GM23338 (cell line): ENCODE data around the gene LSM14A. TPM values are rescaled to one million over a fixed set of nuclear protein-coding genes. Genes with fewer than 3 reads are reported as not detected.
A peak's percentile ranks its signal among the peaks of the same experiment; 100 is the strongest.

Source experiments
- ATAC-seq: fragments of 200-7000 bp; cut with Tn5 transposase; 3 replicates; pipeline ENCODE4 v1.9.1; 2020
- DNase-seq: peaks from one replicate; pipeline ENCODE4 v3.0.0-alpha.2; 2015; ENCODE audit warnings: low spot score
- H2AFZ ChIP-seq: fragments of 200-600 bp; sonication (generic); 2 replicates; pipeline ENCODE4 v1.8.0; 2016; ENCODE audit warnings: antibody characterized with exemption, mild to moderate bottlenecking, moderate library complexity
- H3F3A ChIP-seq: fragments of 200-600 bp; sonication (generic); replicated peaks from 2 replicates; pipeline ENCODE4 v1.8.0; 2017; ENCODE audit warnings: antibody characterized with exemption, mixed run types, low read depth
- H3K27ac ChIP-seq: fragments of 200-600 bp; sonication (generic); 2 replicates; pipeline ENCODE4 v1.6.1; 2016; ENCODE audit warnings: low read depth
- H3K27me3 ChIP-seq: fragments of 200-600 bp; sonication (generic); 2 replicates; pipeline ENCODE4 v1.8.0; 2016; ENCODE audit warnings: mild to moderate bottlenecking, mixed run types, moderate library complexity; ENCODE audit not compliant: insufficient read depth
- H3K36me3 ChIP-seq: fragments of 200-600 bp; sonication (generic); 2 replicates; pipeline ENCODE4 v1.8.0; 2016; ENCODE audit warnings: mild to moderate bottlenecking; ENCODE audit not compliant: insufficient read depth
- H3K4me1 ChIP-seq: fragments of 200-600 bp; sonication (generic); 2 replicates; pipeline ENCODE4 v1.8.0; 2016; ENCODE audit warnings: mild to moderate bottlenecking, moderate library complexity; ENCODE audit not compliant: insufficient read depth
- H3K4me2 ChIP-seq: fragments of 200-600 bp; sonication (generic); 2 replicates; pipeline ENCODE4 v1.7.1; 2017; ENCODE audit warnings: mixed run types
- H3K4me3 ChIP-seq: fragments of 200-600 bp; sonication (generic); 2 replicates; pipeline ENCODE4 v1.6.1; 2016; ENCODE audit warnings: mixed run types
- H3K79me2 ChIP-seq: fragments of 200-600 bp; sonication (generic); replicated peaks from 2 replicates; pipeline ENCODE4 v1.8.0; 2017; ENCODE audit warnings: mild to moderate bottlenecking; ENCODE audit not compliant: insufficient read depth
- H3K9me2 ChIP-seq: fragments of 200-600 bp; sonication (generic); 2 replicates; pipeline ENCODE4 v1.8.0; 2017; ENCODE audit not compliant: insufficient read depth
- H4K20me1 ChIP-seq: fragments of 200-600 bp; sonication (generic); replicated peaks from 2 replicates; pipeline ENCODE4 v1.8.0; 2017; ENCODE audit warnings: mild to moderate bottlenecking; ENCODE audit not compliant: insufficient read depth
- H3K27ac Mint-ChIP-seq: 2 replicates; pipeline ENCODE4 v1.8.0; 2020; ENCODE audit warnings: inconsistent platforms, mild to moderate bottlenecking, moderate library complexity, mixed read lengths
- H3K27me3 Mint-ChIP-seq: 3 replicates; pipeline ENCODE4 v1.8.0; 2022; ENCODE audit warnings: low read depth, mild to moderate bottlenecking, moderate library complexity, mixed read lengths, inconsistent platforms; ENCODE audit not compliant: insufficient read depth, poor library complexity
- H3K36me3 Mint-ChIP-seq: 3 replicates; pipeline ENCODE4 v1.8.0; 2021; ENCODE audit warnings: low read depth, mild to moderate bottlenecking, inconsistent platforms, moderate library complexity, mixed read lengths
- H3K4me1 Mint-ChIP-seq: 3 replicates; pipeline ENCODE4 v1.8.0; 2020; ENCODE audit warnings: mild to moderate bottlenecking, inconsistent platforms, mixed read lengths
- H3K4me3 Mint-ChIP-seq: 3 replicates; pipeline ENCODE4 v1.8.0; 2021; ENCODE audit warnings: moderate library complexity, mild to moderate bottlenecking, inconsistent platforms, mixed read lengths
- H3K9me3 Mint-ChIP-seq: 3 replicates; pipeline ENCODE4 v1.8.0; 2020; ENCODE audit warnings: moderate library complexity, mild to moderate bottlenecking, inconsistent platforms, mixed read lengths
- CREB1 ChIP-seq: fragments of 250-450 bp; sonication (Bioruptor Pico); IDR thresholded peaks from 2 replicates; pipeline ENCODE4 v1.5.0; 2020; ENCODE audit warnings: low read depth, mild to moderate bottlenecking, moderate library complexity
- EZH2 ChIP-seq: fragments of 200-600 bp; sonication (generic); IDR thresholded peaks from one replicate; pipeline ENCODE4 v1.8.0; 2017; ENCODE audit warnings: antibody characterized with exemption, mild to moderate bottlenecking, low read depth; ENCODE audit not compliant: unreplicated experiment
- EZH2phosphoT487 ChIP-seq: fragments of 200-600 bp; sonication (generic); IDR thresholded peaks from one replicate; pipeline ENCODE4 v1.8.1; 2018; ENCODE audit warnings: antibody characterized with exemption; ENCODE audit not compliant: unreplicated experiment
- JUNB ChIP-seq: IDR thresholded peaks from one replicate; pipeline ENCODE4 v1.6.1; 2016; ENCODE audit warnings: antibody characterized with exemption; ENCODE audit not compliant: unreplicated experiment
- NANOG ChIP-seq: IDR thresholded peaks from 2 replicates; pipeline ENCODE4 v1.6.1; 2016; ENCODE audit warnings: antibody characterized with exemption, borderline replicate concordance
- POLR2AphosphoS5 ChIP-seq: IDR thresholded peaks from 2 replicates; pipeline ENCODE4 v1.6.1; 2016; ENCODE audit warnings: antibody characterized with exemption, low read depth
- REST ChIP-seq: IDR thresholded peaks from one replicate; pipeline ENCODE4 v1.6.1; 2018; ENCODE audit warnings: antibody characterized with exemption; ENCODE audit not compliant: unreplicated experiment
- STAT1 ChIP-seq: IDR thresholded peaks from one replicate; pipeline ENCODE4 v1.6.1; 2016; ENCODE audit warnings: antibody characterized with exemption; ENCODE audit not compliant: unreplicated experiment
- ZNF114 ChIP-seq: fragments of 250-450 bp; sonication (Bioruptor Pico); IDR thresholded peaks from 2 replicates; pipeline ENCODE4 v1.5.0; 2020; ENCODE audit warnings: mild to moderate bottlenecking, moderate library complexity
- ZNF331 ChIP-seq: fragments of 250-450 bp; sonication (Bioruptor Pico); IDR thresholded peaks from 2 replicates; pipeline ENCODE4 v1.5.0; 2020; ENCODE audit warnings: low read depth, mild to moderate bottlenecking, moderate library complexity
- polyA plus RNA-seq: library from polyadenylated mRNA; unstranded; fragments of >200 nt; fragmentation: Nextera tagmentation; extraction: Ambion mirVana; gene quantifications from 2 replicates; pipeline ENCODE4 v1.2.1, GENCODE V29; 2016
- total RNA-seq: library from RNA; depleted of rRNA; stranded (reverse); fragments of >200 nt; shearing (Covaris generic); gene quantifications from 2 replicates; pipeline ENCODE4 v1.2.3, GENCODE V29; 2014
- TF ChIP-seq, protein P1 (sequence below): fragments of 250-450 bp; sonication (Bioruptor Pico); IDR thresholded peaks from 2 replicates; pipeline ENCODE4 v1.5.0; 2020; ENCODE audit warnings: mild to moderate bottlenecking, moderate library complexity
- TF ChIP-seq, protein P2 (sequence below): IDR thresholded peaks from 2 replicates; pipeline ENCODE4 v1.6.1; 2016; ENCODE audit warnings: antibody characterized with exemption
- TF ChIP-seq, protein P3 (sequence below), 2 experiments: fragments of 200-600 bp in 1 of 2; sonication (generic) in 1 of 2; conservative IDR thresholded peaks; 2 replicates each; pipeline versions ENCODE4 v1.5.1 to v1.6.1; 2016 to 2017; ENCODE audit warnings: antibody characterized with exemption in 2 of 2, low read depth in 2 of 2, mild to moderate bottlenecking in 2 of 2, moderate library complexity in 1 of 2

Gene LSM14A
- total and polyA plus RNA-seq, 2 experiments from 2014 or later: 109 to 166 TPM

DNA sequence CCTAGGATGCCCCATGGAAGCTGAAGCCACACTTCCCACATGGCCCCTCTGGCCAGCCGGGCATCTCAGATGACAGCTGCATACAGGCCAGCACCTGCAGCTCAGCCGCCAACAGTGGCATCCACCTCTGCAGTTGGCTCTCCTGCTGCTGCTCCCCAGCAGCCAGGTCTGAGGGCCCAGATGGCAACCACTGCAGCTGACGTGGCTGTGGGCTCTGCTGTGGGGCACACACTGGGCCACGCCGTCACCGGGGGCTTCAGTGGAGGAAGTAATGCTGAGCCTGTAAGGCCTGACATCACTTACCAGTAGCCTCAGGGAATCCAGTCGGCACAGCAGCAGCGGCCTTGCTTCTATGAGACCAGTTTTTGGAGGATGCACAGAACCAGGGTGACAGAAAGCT, 45.3 kb upstream of the LSM14A start:
- H3K27ac ChIP-seq: no peak overlapping the region
- no peaks in the 10 kb centered on the region for H3K36me3 ChIP-seq
- H3F3A ChIP-seq: no peaks in the 10 kb centered on the region
- DNase-seq (no peak), ATAC-seq (peak; percentile 35; the same call in 2 of the 3 replicates)
- no peaks in the 10 kb centered on the region for H3K4me1 ChIP-seq
- no peaks in the 10 kb centered on the region for H3K27me3 ChIP-seq
- H3K9me2 ChIP-seq: no peaks in the 10 kb centered on the region
- no peaks in the 10 kb centered on the region for H3K79me2 ChIP-seq
- no peaks in the 10 kb centered on the region for H4K20me1 ChIP-seq
- no peak overlapping the region for H3K4me2 ChIP-seq
- no peak overlapping the region for H3K4me3 Mint-ChIP-seq
- peak overlapping the region; percentile 63 for H2AFZ ChIP-seq
- TF ChIP-seq REST: no peak
- TF ChIP-seq, protein P1, sequence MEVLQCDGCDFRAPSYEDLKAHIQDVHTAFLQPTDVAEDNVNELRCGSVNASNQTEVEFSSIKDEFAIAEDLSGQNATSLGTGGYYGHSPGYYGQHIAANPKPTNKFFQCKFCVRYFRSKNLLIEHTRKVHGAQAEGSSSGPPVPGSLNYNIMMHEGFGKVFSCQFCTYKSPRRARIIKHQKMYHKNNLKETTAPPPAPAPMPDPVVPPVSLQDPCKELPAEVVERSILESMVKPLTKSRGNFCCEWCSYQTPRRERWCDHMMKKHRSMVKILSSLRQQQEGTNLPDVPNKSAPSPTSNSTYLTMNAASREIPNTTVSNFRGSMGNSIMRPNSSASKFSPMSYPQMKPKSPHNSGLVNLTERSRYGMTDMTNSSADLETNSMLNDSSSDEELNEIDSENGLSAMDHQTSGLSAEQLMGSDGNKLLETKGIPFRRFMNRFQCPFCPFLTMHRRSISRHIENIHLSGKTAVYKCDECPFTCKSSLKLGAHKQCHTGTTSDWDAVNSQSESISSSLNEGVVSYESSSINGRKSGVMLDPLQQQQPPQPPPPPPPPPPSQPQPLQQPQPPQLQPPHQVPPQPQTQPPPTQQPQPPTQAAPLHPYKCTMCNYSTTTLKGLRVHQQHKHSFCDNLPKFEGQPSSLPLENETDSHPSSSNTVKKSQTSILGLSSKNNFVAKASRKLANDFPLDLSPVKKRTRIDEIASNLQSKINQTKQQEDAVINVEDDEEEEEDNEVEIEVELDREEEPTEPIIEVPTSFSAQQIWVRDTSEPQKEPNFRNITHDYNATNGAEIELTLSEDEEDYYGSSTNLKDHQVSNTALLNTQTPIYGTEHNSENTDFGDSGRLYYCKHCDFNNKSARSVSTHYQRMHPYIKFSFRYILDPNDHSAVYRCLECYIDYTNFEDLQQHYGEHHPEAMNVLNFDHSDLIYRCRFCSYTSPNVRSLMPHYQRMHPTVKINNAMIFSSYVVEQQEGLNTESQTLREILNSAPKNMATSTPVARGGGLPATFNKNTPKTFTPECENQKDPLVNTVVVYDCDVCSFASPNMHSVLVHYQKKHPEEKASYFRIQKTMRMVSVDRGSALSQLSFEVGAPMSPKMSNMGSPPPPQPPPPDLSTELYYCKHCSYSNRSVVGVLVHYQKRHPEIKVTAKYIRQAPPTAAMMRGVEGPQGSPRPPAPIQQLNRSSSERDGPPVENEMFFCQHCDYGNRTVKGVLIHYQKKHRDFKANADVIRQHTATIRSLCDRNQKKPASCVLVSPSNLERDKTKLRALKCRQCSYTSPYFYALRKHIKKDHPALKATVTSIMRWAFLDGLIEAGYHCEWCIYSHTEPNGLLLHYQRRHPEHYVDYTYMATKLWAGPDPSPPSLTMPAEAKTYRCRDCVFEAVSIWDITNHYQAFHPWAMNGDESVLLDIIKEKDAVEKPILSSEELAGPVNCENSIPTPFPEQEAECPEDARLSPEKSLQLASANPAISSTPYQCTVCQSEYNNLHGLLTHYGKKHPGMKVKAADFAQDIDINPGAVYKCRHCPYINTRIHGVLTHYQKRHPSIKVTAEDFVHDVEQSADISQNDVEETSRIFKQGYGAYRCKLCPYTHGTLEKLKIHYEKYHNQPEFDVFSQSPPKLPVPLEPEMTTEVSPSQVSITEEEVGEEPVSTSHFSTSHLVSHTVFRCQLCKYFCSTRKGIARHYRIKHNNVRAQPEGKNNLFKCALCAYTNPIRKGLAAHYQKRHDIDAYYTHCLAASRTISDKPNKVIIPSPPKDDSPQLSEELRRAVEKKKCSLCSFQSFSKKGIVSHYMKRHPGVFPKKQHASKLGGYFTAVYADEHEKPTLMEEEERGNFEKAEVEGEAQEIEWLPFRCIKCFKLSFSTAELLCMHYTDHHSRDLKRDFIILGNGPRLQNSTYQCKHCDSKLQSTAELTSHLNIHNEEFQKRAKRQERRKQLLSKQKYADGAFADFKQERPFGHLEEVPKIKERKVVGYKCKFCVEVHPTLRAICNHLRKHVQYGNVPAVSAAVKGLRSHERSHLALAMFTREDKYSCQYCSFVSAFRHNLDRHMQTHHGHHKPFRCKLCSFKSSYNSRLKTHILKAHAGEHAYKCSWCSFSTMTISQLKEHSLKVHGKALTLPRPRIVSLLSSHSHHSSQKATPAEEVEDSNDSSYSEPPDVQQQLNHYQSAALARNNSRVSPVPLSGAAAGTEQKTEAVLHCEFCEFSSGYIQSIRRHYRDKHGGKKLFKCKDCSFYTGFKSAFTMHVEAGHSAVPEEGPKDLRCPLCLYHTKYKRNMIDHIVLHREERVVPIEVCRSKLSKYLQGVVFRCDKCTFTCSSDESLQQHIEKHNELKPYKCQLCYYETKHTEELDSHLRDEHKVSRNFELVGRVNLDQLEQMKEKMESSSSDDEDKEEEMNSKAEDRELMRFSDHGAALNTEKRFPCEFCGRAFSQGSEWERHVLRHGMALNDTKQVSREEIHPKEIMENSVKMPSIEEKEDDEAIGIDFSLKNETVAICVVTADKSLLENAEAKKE (CRISPR knock-in tag): no peak
- TF ChIP-seq, protein P2, sequence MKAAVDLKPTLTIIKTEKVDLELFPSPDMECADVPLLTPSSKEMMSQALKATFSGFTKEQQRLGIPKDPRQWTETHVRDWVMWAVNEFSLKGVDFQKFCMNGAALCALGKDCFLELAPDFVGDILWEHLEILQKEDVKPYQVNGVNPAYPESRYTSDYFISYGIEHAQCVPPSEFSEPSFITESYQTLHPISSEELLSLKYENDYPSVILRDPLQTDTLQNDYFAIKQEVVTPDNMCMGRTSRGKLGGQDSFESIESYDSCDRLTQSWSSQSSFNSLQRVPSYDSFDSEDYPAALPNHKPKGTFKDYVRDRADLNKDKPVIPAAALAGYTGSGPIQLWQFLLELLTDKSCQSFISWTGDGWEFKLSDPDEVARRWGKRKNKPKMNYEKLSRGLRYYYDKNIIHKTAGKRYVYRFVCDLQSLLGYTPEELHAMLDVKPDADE: no peak
- no peak for TF ChIP-seq EZH2
- TF ChIP-seq, protein P3, sequence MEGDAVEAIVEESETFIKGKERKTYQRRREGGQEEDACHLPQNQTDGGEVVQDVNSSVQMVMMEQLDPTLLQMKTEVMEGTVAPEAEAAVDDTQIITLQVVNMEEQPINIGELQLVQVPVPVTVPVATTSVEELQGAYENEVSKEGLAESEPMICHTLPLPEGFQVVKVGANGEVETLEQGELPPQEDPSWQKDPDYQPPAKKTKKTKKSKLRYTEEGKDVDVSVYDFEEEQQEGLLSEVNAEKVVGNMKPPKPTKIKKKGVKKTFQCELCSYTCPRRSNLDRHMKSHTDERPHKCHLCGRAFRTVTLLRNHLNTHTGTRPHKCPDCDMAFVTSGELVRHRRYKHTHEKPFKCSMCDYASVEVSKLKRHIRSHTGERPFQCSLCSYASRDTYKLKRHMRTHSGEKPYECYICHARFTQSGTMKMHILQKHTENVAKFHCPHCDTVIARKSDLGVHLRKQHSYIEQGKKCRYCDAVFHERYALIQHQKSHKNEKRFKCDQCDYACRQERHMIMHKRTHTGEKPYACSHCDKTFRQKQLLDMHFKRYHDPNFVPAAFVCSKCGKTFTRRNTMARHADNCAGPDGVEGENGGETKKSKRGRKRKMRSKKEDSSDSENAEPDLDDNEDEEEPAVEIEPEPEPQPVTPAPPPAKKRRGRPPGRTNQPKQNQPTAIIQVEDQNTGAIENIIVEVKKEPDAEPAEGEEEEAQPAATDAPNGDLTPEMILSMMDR (conservative IDR thresholded peaks at IDR 0.05; ENCODE audit: low read depth in 2 of 2): no peak
- TF ChIP-seq NANOG: no peak
- TF ChIP-seq STAT1: no peak
- no peak for TF ChIP-seq ZNF114
- no peak for TF ChIP-seq EZH2phosphoT487
- TF ChIP-seq JUNB: no peak
- no peak for TF ChIP-seq ZNF331
- no peak for TF ChIP-seq POLR2AphosphoS5
- no peak for TF ChIP-seq CREB1 (CRISPR knock-in tag)
- peaks cover 8% of the 10 kb centered on the region for H3K27me3 Mint-ChIP-seq
- no peaks in the 10 kb centered on the region for H3K36me3 Mint-ChIP-seq
- H3K4me1 Mint-ChIP-seq: peaks cover 2% of the 10 kb centered on the region; the same call in 1 of the 3 replicates
- H3K9me3 Mint-ChIP-seq: peaks cover 3% of the 10 kb centered on the region; the same call in 1 of the 3 replicates
- H3K4me3 ChIP-seq: no peak overlapping the region
- no peak overlapping the region for H3K27ac Mint-ChIP-seq
